Cardiac fibroblast (primary cell): ENCODE results near the gene TMIGD2.
A peak's percentile ranks its signal among the peaks of the same experiment; 100 is the strongest.
"Not testable (repeated sequence)": the region's sequence is repeated elsewhere in the genome, so short reads cannot be mapped to it uniquely, and the experiment has no call there.

Experiments used
- DNase-seq, 2 donors: peaks; one replicate each; pipeline versions ENCODE4 v3.0.0 to v3.0.0-alpha.2; 2010; ENCODE audit warnings: low read depth in 2 of 2
- H3K4me3 ChIP-seq, 2 donors: replicated peaks in 1 of 2; 1 replicate in 1 of 2; 2 replicates in 1 of 2; pipeline ENCODE4 v1.5.1; 2011; ENCODE audit warnings: low read depth in 2 of 2, low read length in 2 of 2, mild to moderate bottlenecking in 2 of 2, moderate library complexity in 1 of 2
- CTCF ChIP-seq: IDR thresholded peaks from one replicate; pipeline ENCODE4 v1.5.1; 2011; ENCODE audit warnings: low read depth, mild to moderate bottlenecking, low read length, inconsistent platforms

TMIGD2 gene

GRCh38 chr19:4297901-4298809 lies 4.0 kb downstream of the TMIGD2 start:
- DNase-seq = no peak
- no peak for TF ChIP-seq CTCF
- H3K4me3 ChIP-seq = no peak overlapping the region

- H3K4me3 ChIP-seq = no peak overlapping the region
- DNase-seq = peak in 1 of 2 donors; percentile 50
- no peak for TF ChIP-seq CTCF
These were observed 6.0 kb downstream of the TMIGD2 start for GRCh38 chr19:4295972-4296771.

GRCh38 chr19:4294389-4294788 lies 7.8 kb downstream of the TMIGD2 start:
- H3K4me3 ChIP-seq = no peak overlapping the region
- TF ChIP-seq CTCF = no peak
- DNase-seq = no peak

GRCh38 chr19:4292515-4292914 lies 9.7 kb downstream of the TMIGD2 start:
- DNase-seq = no peak
- no peak for TF ChIP-seq CTCF
- H3K4me3 ChIP-seq = no peak overlapping the region

- H3K4me3 ChIP-seq = no peak overlapping the region
- no peak for DNase-seq
- TF ChIP-seq CTCF = no peak
These were observed 10.9 kb downstream of the TMIGD2 start for GRCh38 chr19:4291184-4291732.

GRCh38 chr19:4288091-4288777 lies 14.0 kb downstream of the TMIGD2 start:
- DNase-seq = no peak
- no peak overlapping the region for H3K4me3 ChIP-seq
- TF ChIP-seq CTCF = no peak

GRCh38 chr19:4286141-4286540 lies 16.0 kb downstream of the TMIGD2 start:
- not testable (repeated sequence) for DNase-seq, H3K4me3 ChIP-seq
